ENCODE data around the gene HIGD1B.

Gene HIGD1B

GRCh38 chr17:44863061-44863918 is 15.6 kb downstream of the HIGD1B start:
- H3K36me3 ChIP-seq (ENCODE audit: insufficient read depth, low read length): peaks cover 80% of the 10 kb centered on the region

GRCh38 chr17:44864831-44865230 is 17.1 kb downstream of the HIGD1B start:
- H3K4me3 ChIP-seq: no peak overlapping the region
- no peak overlapping the region for H3K9ac ChIP-seq (ENCODE audit: insufficient read length)
- H3K9me3 ChIP-seq (ENCODE audit: low read depth, low read length): no peaks in the 10 kb centered on the region
- TF ChIP-seq FOXP2 (optimal IDR thresholded peaks at IDR 0.05; ENCODE audit: control extremely low read depth, extremely low read length, insufficient read depth): no peak
- no peak for TF ChIP-seq POLR2AphosphoS5 (IDR thresholded peaks at IDR 0.05; ENCODE audit: borderline replicate concordance, low read depth, low read length)
- TF ChIP-seq EZH2 (IDR thresholded peaks at IDR 0.05): no peak
- no peak overlapping the region for H3K27ac ChIP-seq
- peaks cover 80% of the 10 kb centered on the region for H3K36me3 ChIP-seq (ENCODE audit: insufficient read depth, low read length)
- no peak for DNase-seq (ENCODE audit: low read depth, low spot score)

More at GRCh38 chr17:44863061-44863918, 15.6 kb downstream of the HIGD1B start:
- Histone ChIP-seq H3K4me3 (no peak overlapping the region), H3K9me3 (ENCODE audit: low read depth, low read length) (no peaks in the 10 kb centered on the region), H3K9ac (ENCODE audit: insufficient read length) (no peak overlapping the region), H3K27ac (no peak overlapping the region)
- DNase-seq (ENCODE audit: low read depth, low spot score): no peak
- TF ChIP-seq EZH2 (IDR thresholded peaks at IDR 0.05) (no peak), POLR2AphosphoS5 (IDR thresholded peaks at IDR 0.05; ENCODE audit: borderline replicate concordance, low read depth, low read length) (no peak), FOXP2 (optimal IDR thresholded peaks at IDR 0.05; ENCODE audit: control extremely low read depth, extremely low read length, insufficient read depth) (no peak)

GRCh38 chr17:44865231-44865660 is 17.6 kb downstream of the HIGD1B start:
- H3K27ac ChIP-seq: 0 out of 2 replicates have a peak overlapping the region, but pooled peaks have one; percentile 4
- H3K4me3 ChIP-seq: no peak overlapping the region
- no peaks in the 10 kb centered on the region for H3K9me3 ChIP-seq (ENCODE audit: low read depth, low read length)
- no peak overlapping the region for H3K9ac ChIP-seq (ENCODE audit: insufficient read length)
- peak; percentile 56 for DNase-seq (ENCODE audit: low read depth, low spot score)
- TF ChIP-seq EZH2 (IDR thresholded peaks at IDR 0.05) (no peak), FOXP2 (optimal IDR thresholded peaks at IDR 0.05; ENCODE audit: control extremely low read depth, extremely low read length, insufficient read depth) (no peak), POLR2AphosphoS5 (IDR thresholded peaks at IDR 0.05; ENCODE audit: borderline replicate concordance, low read depth, low read length) (no peak)
- peaks cover 80% of the 10 kb centered on the region for H3K36me3 ChIP-seq (ENCODE audit: insufficient read depth, low read length)

GRCh38 chr17:44865931-44866330 is 18.2 kb downstream of the HIGD1B start:
- Histone ChIP-seq H3K27ac (0 out of 2 replicates have a peak overlapping the region, but pooled peaks have one; percentile 4), H3K4me3 (no peak overlapping the region), H3K36me3 (ENCODE audit: insufficient read depth, low read length) (peaks cover 77% of the 10 kb centered on the region), H3K9ac (ENCODE audit: insufficient read length) (no peak overlapping the region), H3K9me3 (ENCODE audit: low read depth, low read length) (no peaks in the 10 kb centered on the region)
- DNase-seq (ENCODE audit: low read depth, low spot score): no peak
- no peak for TF ChIP-seq EZH2 (IDR thresholded peaks at IDR 0.05)
- TF ChIP-seq POLR2AphosphoS5 (IDR thresholded peaks at IDR 0.05; ENCODE audit: borderline replicate concordance, low read depth, low read length): no peak
- no peak for TF ChIP-seq FOXP2 (optimal IDR thresholded peaks at IDR 0.05; ENCODE audit: control extremely low read depth, extremely low read length, insufficient read depth)

GRCh38 chr17:44867841-44868240 is 20.2 kb downstream of the HIGD1B start:
- no peak for DNase-seq (ENCODE audit: low read depth, low spot score)
- Histone ChIP-seq H3K9me3 (ENCODE audit: low read depth, low read length) (no peaks in the 10 kb centered on the region), H3K9ac (ENCODE audit: insufficient read length) (no peak overlapping the region), H3K4me3 (no peak overlapping the region), H3K36me3 (ENCODE audit: insufficient read depth, low read length) (peaks cover 75% of the 10 kb centered on the region), H3K27ac (0 out of 2 replicates have a peak overlapping the region, but pooled peaks have one; percentile 16)
- TF ChIP-seq FOXP2 (optimal IDR thresholded peaks at IDR 0.05; ENCODE audit: control extremely low read depth, extremely low read length, insufficient read depth) (no peak), POLR2AphosphoS5 (IDR thresholded peaks at IDR 0.05; ENCODE audit: borderline replicate concordance, low read depth, low read length) (no peak), EZH2 (IDR thresholded peaks at IDR 0.05) (no peak)

- DNase-seq (ENCODE audit: low read depth, low spot score): no peak
- Histone ChIP-seq H3K9me3 (ENCODE audit: low read depth, low read length) (no peaks in the 10 kb centered on the region), H3K4me3 (no peak overlapping the region), H3K36me3 (ENCODE audit: insufficient read depth, low read length) (peaks cover 80% of the 10 kb centered on the region), H3K27ac (no peak overlapping the region), H3K9ac (ENCODE audit: insufficient read length) (no peak overlapping the region)
- no peak for TF ChIP-seq FOXP2 (optimal IDR thresholded peaks at IDR 0.05; ENCODE audit: control extremely low read depth, extremely low read length, insufficient read depth)
- no peak for TF ChIP-seq POLR2AphosphoS5 (IDR thresholded peaks at IDR 0.05; ENCODE audit: borderline replicate concordance, low read depth, low read length)
- no peak for TF ChIP-seq EZH2 (IDR thresholded peaks at IDR 0.05)
Observed at GRCh38 chr17:44871556-44871955, 23.9 kb downstream of the HIGD1B start.

GRCh38 chr17:44872131-44872768 is 24.6 kb downstream of the HIGD1B start:
- H3K36me3 ChIP-seq (ENCODE audit: insufficient read depth, low read length): peaks cover 80% of the 10 kb centered on the region
- TF ChIP-seq POLR2AphosphoS5 (IDR thresholded peaks at IDR 0.05; ENCODE audit: borderline replicate concordance, low read depth, low read length) (no peak), EZH2 (IDR thresholded peaks at IDR 0.05) (no peak), FOXP2 (optimal IDR thresholded peaks at IDR 0.05; ENCODE audit: control extremely low read depth, extremely low read length, insufficient read depth) (no peak)
- H3K9me3 ChIP-seq (ENCODE audit: low read depth, low read length): no peaks in the 10 kb centered on the region
- no peak overlapping the region for H3K9ac ChIP-seq (ENCODE audit: insufficient read length)
- DNase-seq (ENCODE audit: low read depth, low spot score): no peak
- H3K27ac ChIP-seq: no peak overlapping the region
- no peak overlapping the region for H3K4me3 ChIP-seq

GRCh38 chr17:44875761-44876160 is 28.1 kb downstream of the HIGD1B start:
- no peak overlapping the region for H3K27ac ChIP-seq
- no peaks in the 10 kb centered on the region for H3K9me3 ChIP-seq (ENCODE audit: low read depth, low read length)
- no peak overlapping the region for H3K4me3 ChIP-seq
- DNase-seq (ENCODE audit: low read depth, low spot score): no peak
- TF ChIP-seq FOXP2 (optimal IDR thresholded peaks at IDR 0.05; ENCODE audit: control extremely low read depth, extremely low read length, insufficient read depth): no peak
- no peak for TF ChIP-seq POLR2AphosphoS5 (IDR thresholded peaks at IDR 0.05; ENCODE audit: borderline replicate concordance, low read depth, low read length)
- no peak for TF ChIP-seq EZH2 (IDR thresholded peaks at IDR 0.05)
- no peak overlapping the region for H3K9ac ChIP-seq (ENCODE audit: insufficient read length)
- H3K36me3 ChIP-seq (ENCODE audit: insufficient read depth, low read length): peaks cover 81% of the 10 kb centered on the region
